Mesothelial cell of epicardium (in vitro differentiated cells): ENCODE results near the gene SMG9. TPM values are rescaled to one million over a fixed set of nuclear protein-coding genes. Genes with fewer than 3 reads are reported as not detected.

ENCODE experiments used
- DNase-seq, 2 experiments: peaks; one replicate each; pipeline ENCODE4 v3.0.0; 2021; ENCODE audit warnings: low spot score in 2 of 2; ENCODE audit not compliant: unreplicated experiment in 2 of 2
- H3K27ac Mint-ChIP-seq: 2 replicates; pipeline ENCODE4 v1.8.0; 2021; ENCODE audit warnings: mixed read lengths
- H3K27me3 Mint-ChIP-seq: 2 replicates; pipeline ENCODE4 v1.8.0; 2021; ENCODE audit warnings: low read depth, mixed read lengths
- H3K36me3 Mint-ChIP-seq: 2 replicates; pipeline ENCODE4 v1.8.0; 2021; ENCODE audit warnings: mixed read lengths
- H3K4me1 Mint-ChIP-seq: 2 replicates; pipeline ENCODE4 v1.8.0; 2021; ENCODE audit warnings: mixed read lengths
- H3K4me3 Mint-ChIP-seq: 2 replicates; pipeline ENCODE4 v1.8.0; 2021; ENCODE audit warnings: mild to moderate bottlenecking, moderate library complexity, mixed read lengths
- H3K9me3 Mint-ChIP-seq: 2 replicates; pipeline ENCODE4 v1.8.0; 2021; ENCODE audit warnings: mixed read lengths
- total RNA-seq: library from RNA; stranded (reverse); gene quantifications from 3 replicates; pipeline ENCODE4 v1.2.1, GENCODE V29; 2021
- TF ChIP-seq, protein P1 (sequence below): fragments of 200-600 bp; sonication (generic); IDR thresholded peaks from one replicate; pipeline ENCODE4 v1.5.0; 2021; ENCODE audit warnings: antibody characterized with exemption; ENCODE audit not compliant: unreplicated experiment

SMG9 gene
- total RNA-seq, 1 donor from 2014 or later = 73.2 TPM

- no peak for DNase-seq
- TF ChIP-seq, protein P1, sequence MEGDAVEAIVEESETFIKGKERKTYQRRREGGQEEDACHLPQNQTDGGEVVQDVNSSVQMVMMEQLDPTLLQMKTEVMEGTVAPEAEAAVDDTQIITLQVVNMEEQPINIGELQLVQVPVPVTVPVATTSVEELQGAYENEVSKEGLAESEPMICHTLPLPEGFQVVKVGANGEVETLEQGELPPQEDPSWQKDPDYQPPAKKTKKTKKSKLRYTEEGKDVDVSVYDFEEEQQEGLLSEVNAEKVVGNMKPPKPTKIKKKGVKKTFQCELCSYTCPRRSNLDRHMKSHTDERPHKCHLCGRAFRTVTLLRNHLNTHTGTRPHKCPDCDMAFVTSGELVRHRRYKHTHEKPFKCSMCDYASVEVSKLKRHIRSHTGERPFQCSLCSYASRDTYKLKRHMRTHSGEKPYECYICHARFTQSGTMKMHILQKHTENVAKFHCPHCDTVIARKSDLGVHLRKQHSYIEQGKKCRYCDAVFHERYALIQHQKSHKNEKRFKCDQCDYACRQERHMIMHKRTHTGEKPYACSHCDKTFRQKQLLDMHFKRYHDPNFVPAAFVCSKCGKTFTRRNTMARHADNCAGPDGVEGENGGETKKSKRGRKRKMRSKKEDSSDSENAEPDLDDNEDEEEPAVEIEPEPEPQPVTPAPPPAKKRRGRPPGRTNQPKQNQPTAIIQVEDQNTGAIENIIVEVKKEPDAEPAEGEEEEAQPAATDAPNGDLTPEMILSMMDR = no peak
- Mint-ChIP-seq H3K4me3 (no peak overlapping the region), H3K27ac (no peak overlapping the region), H3K27me3 (no peaks in the 10 kb centered on the region), H3K36me3 (peaks cover 14% of the 10 kb centered on the region), H3K9me3 (no peaks in the 10 kb centered on the region), H3K4me1 (peaks cover 1% of the 10 kb centered on the region)
These were observed 27.8 kb downstream of the SMG9 start for GRCh38 chr19:43726736-43727592.

GRCh38 chr19:43725468-43725867 lies 29.3 kb downstream of the SMG9 start:
- no peak for DNase-seq
- no peaks in the 10 kb centered on the region for H3K4me1 Mint-ChIP-seq
- peaks cover 13% of the 10 kb centered on the region for H3K36me3 Mint-ChIP-seq
- H3K27me3 Mint-ChIP-seq = no peaks in the 10 kb centered on the region
- H3K27ac Mint-ChIP-seq = no peak overlapping the region
- H3K4me3 Mint-ChIP-seq = no peak overlapping the region
- no peaks in the 10 kb centered on the region for H3K9me3 Mint-ChIP-seq
- TF ChIP-seq, protein P1 = no peak

DNA sequence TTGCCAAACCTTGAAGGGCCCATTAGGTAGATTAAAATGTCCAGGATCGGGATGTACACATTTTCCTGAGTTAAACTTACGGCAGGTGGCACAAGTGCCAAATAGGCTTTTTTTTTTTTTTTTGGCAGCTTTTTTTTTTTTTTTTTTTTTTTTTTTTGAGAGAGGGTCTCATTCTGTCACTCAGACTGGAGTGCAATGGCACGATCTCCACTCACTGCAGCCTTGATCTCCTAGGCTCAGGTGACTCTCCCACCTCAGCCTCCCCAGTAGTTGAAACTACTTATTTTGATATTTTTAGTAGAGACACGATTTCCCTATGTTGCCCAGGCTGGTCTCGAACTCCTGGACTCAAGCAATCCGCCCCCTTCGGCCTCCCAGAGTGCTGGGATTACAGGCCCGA lies 29.9 kb downstream of the SMG9 start:
- H3K27me3 Mint-ChIP-seq = no peaks in the 10 kb centered on the region
- no peaks in the 10 kb centered on the region for H3K9me3 Mint-ChIP-seq
- H3K36me3 Mint-ChIP-seq = peaks cover 10% of the 10 kb centered on the region
- H3K4me1 Mint-ChIP-seq = no peaks in the 10 kb centered on the region
- no peak overlapping the region for H3K4me3 Mint-ChIP-seq
- no peak overlapping the region for H3K27ac Mint-ChIP-seq
- TF ChIP-seq, protein P1 = no peak
- DNase-seq = no peak

DNA sequence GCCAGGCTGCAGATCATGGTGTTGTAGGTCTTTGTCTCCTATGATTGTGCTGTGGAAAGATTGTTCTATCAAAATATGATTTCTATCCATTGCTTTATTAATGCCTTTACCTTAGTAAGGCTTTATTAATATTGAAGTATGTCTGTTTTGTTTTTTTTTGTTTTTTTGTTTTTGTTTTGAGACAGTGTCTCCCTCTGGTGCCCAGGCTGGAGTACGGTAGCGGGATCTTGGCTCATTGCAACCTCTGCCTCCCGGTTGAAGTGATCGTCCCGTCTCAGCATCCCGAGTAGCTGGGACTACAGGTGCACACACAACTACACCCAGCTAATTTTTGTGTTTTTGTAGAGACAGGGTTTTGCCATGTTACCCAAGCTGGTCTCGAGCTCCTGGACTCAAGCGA lies 31.2 kb downstream of the SMG9 start:
- DNase-seq = no peak
- H3K36me3 Mint-ChIP-seq = peaks cover 8% of the 10 kb centered on the region
- H3K4me1 Mint-ChIP-seq = no peaks in the 10 kb centered on the region
- no peaks in the 10 kb centered on the region for H3K27me3 Mint-ChIP-seq
- TF ChIP-seq, protein P1 = no peak
- no peak overlapping the region for H3K4me3 Mint-ChIP-seq
- H3K9me3 Mint-ChIP-seq = no peaks in the 10 kb centered on the region
- H3K27ac Mint-ChIP-seq = no peak overlapping the region

DNA sequence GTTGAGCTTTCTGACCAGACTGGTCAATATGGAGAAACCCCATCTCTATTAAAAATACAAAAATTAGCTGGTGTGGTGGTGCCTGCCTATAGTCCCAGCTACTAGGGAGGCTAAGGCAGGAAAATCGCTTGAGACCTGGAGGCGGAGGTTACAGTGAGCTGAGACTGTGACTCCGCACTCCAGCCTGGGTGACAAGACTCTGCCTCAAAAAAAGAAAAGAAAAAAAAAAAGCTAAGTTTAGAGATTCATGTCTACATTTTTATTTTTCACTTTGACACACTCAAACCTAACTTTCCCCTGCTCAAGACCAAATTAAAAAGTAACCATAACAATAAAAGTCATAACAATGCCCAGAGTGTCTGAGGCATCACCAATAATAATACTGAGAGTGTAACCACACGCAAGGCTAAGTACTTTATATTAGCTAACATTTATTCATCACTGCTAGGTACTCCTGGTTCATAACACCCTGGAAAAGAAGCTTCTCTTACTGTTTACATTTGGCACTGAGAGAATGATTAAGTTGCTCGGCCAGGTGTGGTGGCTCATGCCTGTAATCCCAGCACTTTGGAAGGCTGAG lies 33.2 kb downstream of the SMG9 start:
- H3K27me3 Mint-ChIP-seq = no peaks in the 10 kb centered on the region
- no peaks in the 10 kb centered on the region for H3K36me3 Mint-ChIP-seq
- H3K27ac Mint-ChIP-seq = no peak overlapping the region
- TF ChIP-seq, protein P1 = no peak
- no peaks in the 10 kb centered on the region for H3K9me3 Mint-ChIP-seq
- H3K4me3 Mint-ChIP-seq = no peak overlapping the region
- H3K4me1 Mint-ChIP-seq = no peaks in the 10 kb centered on the region
- DNase-seq = no peak
